NOMO-1 treated with DMSO at 0.1 percent for 48 hours (cell line): Measurements from ENCODE around the gene SLC9C1.
"Not testable (repeated sequence)": the region's sequence is repeated elsewhere in the genome, so short reads cannot be mapped to it uniquely, and the experiment has no call there.

Experiments used
- DNase-seq: peaks from one replicate; lab custom pipeline; 2025; ENCODE audit not compliant: unreplicated experiment; lab: John Stamatoyannopoulos, UW

Gene SLC9C1

DNA sequence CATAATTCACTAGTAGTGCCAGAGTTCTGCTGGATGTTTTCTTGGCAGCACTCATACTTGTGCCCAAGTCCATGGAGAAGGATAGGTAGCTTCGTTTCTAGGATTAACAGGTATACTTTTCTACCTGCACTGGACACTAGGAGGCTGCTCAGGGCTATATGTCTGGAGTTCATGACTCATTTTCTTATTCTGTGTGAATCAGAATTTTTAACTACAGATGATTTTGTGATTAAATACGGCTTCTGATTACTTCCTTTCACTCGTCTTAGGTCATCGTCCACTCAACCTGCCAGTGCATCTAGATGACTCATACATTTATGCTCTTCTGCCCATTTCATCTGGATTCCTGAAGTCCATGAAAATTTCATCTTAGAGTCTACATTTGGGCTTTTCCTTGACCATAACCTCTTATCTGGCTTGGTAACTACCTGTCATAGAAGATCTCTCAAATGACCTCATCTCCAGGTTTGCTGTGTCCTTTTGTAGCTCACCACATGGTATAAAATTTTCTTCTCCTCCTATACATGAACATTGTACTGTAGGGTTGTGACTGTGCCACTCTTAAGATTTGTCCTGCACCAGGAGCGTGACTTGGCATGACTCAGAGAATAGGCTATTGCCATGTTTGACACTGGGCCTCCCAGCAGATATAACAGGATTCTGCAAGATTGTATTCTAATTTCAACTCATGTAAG, 94.2 kb downstream of the SLC9C1 start:
- DNase-seq: no peak

- no peak for DNase-seq
Observed at GRCh38 chr3:112197131-112197530, 96.9 kb downstream of the SLC9C1 start.

DNA sequence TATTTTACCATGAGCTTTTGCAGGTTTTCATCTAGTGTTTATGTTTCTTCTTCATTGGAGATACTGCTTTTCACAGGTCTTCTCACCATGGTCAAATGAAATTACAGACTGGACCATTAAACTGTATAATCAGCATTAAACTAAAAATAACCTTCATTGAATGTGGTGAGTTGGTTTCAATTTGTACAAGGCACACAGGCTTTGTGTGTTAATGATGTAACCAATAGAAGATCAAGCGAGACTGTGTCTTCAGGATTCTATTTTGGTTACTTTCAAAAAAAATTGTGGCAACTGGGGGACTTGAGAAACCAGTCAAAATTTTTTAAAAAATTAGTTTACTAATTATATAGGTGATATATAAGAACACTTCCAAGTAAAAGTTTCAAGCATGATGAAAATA, 106.7 kb downstream of the SLC9C1 start:
- DNase-seq: no peak

- DNase-seq: not testable (repeated sequence)
Observed at GRCh38 chr3:112185423-112186035, 108.5 kb downstream of the SLC9C1 start.

- no peak for DNase-seq
Observed at GRCh38 chr3:112175646-112176045, 118.4 kb downstream of the SLC9C1 start.

GRCh38 chr3:112175037-112175436, 119.0 kb downstream of the SLC9C1 start:
- DNase-seq: no peak

- DNase-seq: no peak
Observed at GRCh38 chr3:112171144-112171543, 122.9 kb downstream of the SLC9C1 start.

DNA sequence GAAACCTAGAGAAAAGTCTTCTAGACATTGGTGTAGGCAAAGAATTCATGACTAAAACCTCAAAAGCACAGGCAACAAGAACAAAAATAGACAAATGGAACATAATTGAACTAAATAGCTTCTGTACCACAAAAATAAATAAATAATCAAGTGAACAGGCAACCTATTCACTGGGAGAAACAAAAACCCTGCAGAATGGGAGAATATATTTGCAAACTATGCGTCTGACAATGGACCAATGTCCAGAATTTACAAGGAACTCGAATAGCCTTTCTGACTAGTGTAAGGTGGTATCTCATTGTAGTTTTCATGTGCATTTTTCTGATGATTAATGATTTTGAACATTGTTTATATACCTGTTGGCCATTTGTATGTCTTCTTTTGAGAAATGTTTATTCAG, 124.0 kb downstream of the SLC9C1 start:
- DNase-seq: no peak

- DNase-seq: no peak
Observed at GRCh38 chr3:112167758-112168157, 126.3 kb downstream of the SLC9C1 start.

- DNase-seq: no peak
Observed at GRCh38 chr3:112149136-112149535, 144.9 kb downstream of the SLC9C1 start.

GRCh38 chr3:112143689-112144088, 150.3 kb downstream of the SLC9C1 start:
- no peak for DNase-seq

DNA sequence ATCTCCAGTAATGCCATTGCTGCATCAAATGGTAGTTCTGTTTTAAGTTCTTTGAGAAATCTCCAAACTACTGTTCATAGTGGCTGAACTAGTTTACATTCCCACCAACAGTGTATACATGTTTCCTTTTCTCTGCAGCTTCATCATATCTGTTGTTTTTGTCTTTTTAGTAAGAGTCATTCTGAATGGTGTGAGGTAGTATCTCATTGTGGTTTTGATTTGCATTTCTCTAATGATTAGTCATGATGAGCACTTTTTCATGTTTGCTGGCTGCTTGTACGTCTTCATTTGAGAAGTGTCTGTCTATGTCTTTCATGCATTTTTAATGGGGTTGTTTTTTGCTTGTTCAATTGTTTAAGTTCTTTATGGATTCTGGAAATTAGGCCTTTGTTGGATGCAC, 150.8 kb downstream of the SLC9C1 start:
- no peak for DNase-seq

GRCh38 chr3:112141293-112141692, 152.7 kb downstream of the SLC9C1 start:
- DNase-seq: no peak

GRCh38 chr3:112140584-112140983, 153.4 kb downstream of the SLC9C1 start:
- DNase-seq: no peak

DNA sequence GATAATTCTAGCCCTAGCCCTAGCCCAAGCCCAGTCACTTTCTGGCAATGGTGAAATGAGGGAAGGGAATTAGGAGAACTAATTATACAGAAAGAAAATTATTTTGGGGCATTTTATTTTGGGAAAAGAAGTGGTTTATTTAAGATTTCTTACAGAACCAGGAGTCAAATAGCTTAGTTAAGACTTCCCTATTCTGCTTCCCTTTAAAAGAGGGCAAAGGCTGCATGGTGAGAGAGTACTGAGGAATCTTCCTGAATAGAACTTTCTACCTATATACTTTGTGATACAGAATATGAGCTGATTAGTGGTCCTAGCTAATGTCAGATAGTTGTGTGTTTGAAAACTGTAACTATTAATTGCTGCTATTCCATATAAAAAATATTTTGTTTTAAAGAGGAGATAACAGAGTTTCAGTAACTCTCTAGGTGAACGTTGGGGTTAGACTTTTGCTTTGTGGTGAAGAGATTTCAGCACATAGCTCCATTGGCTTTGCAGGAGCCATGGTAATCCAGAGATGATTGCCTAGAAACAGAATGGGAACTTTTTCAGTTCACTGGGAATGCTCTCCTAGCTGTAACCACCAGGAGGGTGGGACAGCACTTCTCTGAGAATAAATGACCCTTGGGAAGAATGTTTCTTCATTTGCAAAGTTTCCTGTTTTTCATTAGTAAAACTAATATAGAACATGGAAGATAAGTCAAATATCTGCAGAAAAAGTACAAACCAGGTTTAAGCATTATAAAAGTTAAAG, 155.6 kb downstream of the SLC9C1 start:
- DNase-seq: peak; percentile 18

GRCh38 chr3:112137781-112138180, 156.2 kb downstream of the SLC9C1 start:
- peak; percentile 21 for DNase-seq

GRCh38 chr3:112136959-112137693, 156.9 kb downstream of the SLC9C1 start:
- peak; percentile 48 for DNase-seq

GRCh38 chr3:112136046-112136445, 158.0 kb downstream of the SLC9C1 start:
- DNase-seq: no peak

- DNase-seq: no peak
Observed at GRCh38 chr3:112134335-112135124, 159.5 kb downstream of the SLC9C1 start.

DNA sequence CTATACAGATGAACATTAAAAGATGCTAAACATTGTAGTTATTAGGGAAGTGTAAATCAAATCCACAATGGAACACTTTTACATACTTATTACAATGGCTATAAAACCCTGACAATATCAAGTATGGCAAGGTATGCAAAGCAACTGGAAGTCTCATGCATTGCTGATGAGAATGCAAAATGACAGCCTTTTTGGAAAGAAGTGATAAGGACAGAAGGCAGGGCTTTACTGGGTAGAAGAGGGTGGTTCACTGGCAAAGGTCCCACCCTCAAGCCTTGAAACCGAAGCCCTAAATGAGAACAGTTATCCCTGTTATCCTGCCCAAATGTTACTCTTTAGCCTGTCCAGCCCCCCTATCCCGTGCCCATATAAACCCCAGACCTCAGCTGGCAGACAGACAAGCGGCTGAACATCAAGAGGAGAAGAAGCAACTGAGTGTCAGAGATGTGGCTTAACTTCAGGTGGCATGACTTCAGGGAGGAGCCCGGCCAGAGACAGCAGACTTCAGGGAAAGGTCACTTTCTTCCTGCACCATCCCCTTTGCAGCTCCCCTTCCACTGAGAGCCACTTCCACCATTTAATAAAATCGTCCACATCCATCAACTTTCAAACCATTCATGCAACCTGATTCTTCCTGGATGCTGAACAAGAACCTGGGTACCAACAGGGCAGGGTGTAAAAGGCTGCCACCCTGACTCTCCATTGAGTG, 160.2 kb downstream of the SLC9C1 start:
- DNase-seq: no peak
